Activated T-cell treated with anti-CD3 and anti-CD28 coated beads, Interleukin-2, amount 50 U/mL, for 24 hours (primary cell): ENCODE measurements around the gene FBRSL1.
A peak's percentile ranks its signal among the peaks of the same experiment; 100 is the strongest.

Experiments
- DNase-seq: peaks from one replicate; pipeline ENCODE4 v3.0.0-alpha.2; 2020
- H3K27ac Mint-ChIP-seq: 2 replicates; pipeline ENCODE4 v1.8.0; 2020; ENCODE audit warnings: mild to moderate bottlenecking, mixed read lengths
- H3K27me3 Mint-ChIP-seq: 2 replicates; pipeline ENCODE4 v1.8.0; 2020; ENCODE audit warnings: mixed read lengths
- H3K36me3 Mint-ChIP-seq: 2 replicates; pipeline ENCODE4 v1.8.0; 2020; ENCODE audit warnings: low read depth, mixed read lengths
- H3K4me1 Mint-ChIP-seq: 2 replicates; pipeline ENCODE4 v1.8.0; 2020; ENCODE audit warnings: low read depth, mixed read lengths
- H3K4me3 Mint-ChIP-seq: 2 replicates; pipeline ENCODE4 v1.8.0; 2020; ENCODE audit warnings: mild to moderate bottlenecking, moderate library complexity, mixed read lengths
- H3K9me3 Mint-ChIP-seq: 2 replicates; pipeline ENCODE4 v1.8.0; 2020; ENCODE audit warnings: mixed read lengths

Gene FBRSL1

DNA sequence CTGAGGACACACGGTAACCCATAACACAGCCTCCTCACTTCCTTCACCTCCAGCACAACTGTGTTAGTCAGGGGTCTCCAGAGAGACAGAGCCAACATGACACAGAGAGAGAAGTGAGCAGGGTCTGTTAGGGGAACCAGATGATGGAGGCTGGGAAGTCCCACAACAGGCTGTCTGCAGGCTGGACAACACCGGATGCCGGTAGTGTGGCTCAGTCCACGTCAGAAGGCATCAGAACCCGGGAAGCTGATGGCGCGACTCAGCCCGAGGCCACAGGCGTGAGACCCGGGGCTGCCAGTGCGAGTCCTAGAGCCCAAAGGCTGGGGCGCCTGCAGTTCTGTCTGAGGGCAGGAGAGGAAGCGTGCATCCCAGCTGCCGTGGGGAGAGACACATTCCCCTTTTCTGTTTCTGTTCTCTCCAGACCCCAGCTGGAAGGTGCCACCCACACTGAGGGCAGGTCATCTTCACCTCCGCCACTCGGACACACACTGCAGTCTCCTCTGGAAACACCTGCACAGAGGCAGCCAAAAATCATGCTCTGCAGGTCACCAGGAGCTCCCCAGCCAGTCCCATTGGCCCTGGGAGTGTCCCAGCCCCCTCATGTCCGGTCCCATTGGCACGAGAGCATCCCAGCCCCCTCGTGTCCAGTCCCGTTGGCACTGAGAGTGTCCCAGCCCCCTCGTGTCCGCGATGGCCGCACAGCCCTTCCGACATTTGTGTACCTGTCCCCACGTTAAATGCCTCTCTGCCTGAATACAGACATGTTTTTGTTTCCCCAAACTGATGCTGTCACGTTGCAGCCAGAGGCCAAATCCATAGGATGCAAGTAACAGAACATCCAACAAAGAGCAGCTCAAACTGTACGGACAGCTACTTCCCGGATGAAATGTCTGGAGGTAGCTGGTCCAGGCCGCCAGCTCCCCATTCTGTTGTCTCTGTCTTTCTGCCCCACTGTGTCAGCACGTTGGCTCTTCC, 7.9 kb upstream of the FBRSL1 start:
- Mint-ChIP-seq H3K27me3 (no peaks in the 10 kb centered on the region), H3K27ac (no peak overlapping the region), H3K4me1 (peaks cover 18% of the 10 kb centered on the region), H3K36me3 (no peaks in the 10 kb centered on the region), H3K4me3 (no peak overlapping the region), H3K9me3 (no peaks in the 10 kb centered on the region)
- no peak for DNase-seq

GRCh38 chr12:132482771-132483170, 7.2 kb upstream of the FBRSL1 start:
- Mint-ChIP-seq H3K4me3 (no peak overlapping the region), H3K4me1 (peaks cover 21% of the 10 kb centered on the region), H3K36me3 (no peaks in the 10 kb centered on the region), H3K27ac (no peak overlapping the region), H3K27me3 (no peaks in the 10 kb centered on the region), H3K9me3 (no peaks in the 10 kb centered on the region)
- no peak for DNase-seq

DNA sequence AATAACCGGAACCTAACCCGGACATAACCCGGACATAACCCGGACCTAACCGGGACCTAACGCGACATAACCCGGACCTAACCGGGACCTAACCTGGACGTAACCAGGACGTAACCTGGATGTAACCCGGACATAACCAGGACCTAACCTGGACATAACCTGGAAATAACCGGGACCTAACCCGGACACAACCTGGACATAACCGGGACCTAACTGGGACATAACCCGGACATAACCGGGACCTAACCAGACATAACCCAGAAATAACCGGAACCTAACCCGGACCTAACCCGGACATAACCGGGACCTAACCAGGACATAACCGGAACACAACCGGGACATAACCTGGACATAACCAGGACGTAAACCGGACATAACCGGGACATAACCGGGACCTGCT, 6.7 kb upstream of the FBRSL1 start:
- Mint-ChIP-seq H3K36me3 (no peaks in the 10 kb centered on the region), H3K4me1 (peaks cover 22% of the 10 kb centered on the region), H3K9me3 (no peaks in the 10 kb centered on the region), H3K27ac (no peak overlapping the region), H3K27me3 (no peaks in the 10 kb centered on the region), H3K4me3 (no peak overlapping the region)
- no peak for DNase-seq

- H3K9me3 Mint-ChIP-seq = no peaks in the 10 kb centered on the region
- no peak for DNase-seq
- peaks cover 26% of the 10 kb centered on the region for H3K4me1 Mint-ChIP-seq
- H3K36me3 Mint-ChIP-seq = no peaks in the 10 kb centered on the region
- H3K27ac Mint-ChIP-seq = no peak overlapping the region
- no peak overlapping the region for H3K4me3 Mint-ChIP-seq
- no peaks in the 10 kb centered on the region for H3K27me3 Mint-ChIP-seq
These were observed 6.3 kb upstream of the FBRSL1 start for GRCh38 chr12:132483612-132484011.

GRCh38 chr12:132484183-132484890, 5.6 kb upstream of the FBRSL1 start:
- Mint-ChIP-seq H3K36me3 (no peaks in the 10 kb centered on the region), H3K27ac (no peak overlapping the region), H3K27me3 (no peaks in the 10 kb centered on the region), H3K4me1 (peaks cover 31% of the 10 kb centered on the region), H3K4me3 (no peak overlapping the region), H3K9me3 (no peaks in the 10 kb centered on the region)
- no peak for DNase-seq

GRCh38 chr12:132484891-132485441, 5.0 kb upstream of the FBRSL1 start:
- H3K9me3 Mint-ChIP-seq = no peaks in the 10 kb centered on the region
- H3K4me3 Mint-ChIP-seq = no peak overlapping the region
- no peak overlapping the region for H3K27ac Mint-ChIP-seq
- no peak for DNase-seq
- H3K27me3 Mint-ChIP-seq = no peaks in the 10 kb centered on the region
- no peaks in the 10 kb centered on the region for H3K36me3 Mint-ChIP-seq
- H3K4me1 Mint-ChIP-seq = peaks cover 31% of the 10 kb centered on the region

DNA sequence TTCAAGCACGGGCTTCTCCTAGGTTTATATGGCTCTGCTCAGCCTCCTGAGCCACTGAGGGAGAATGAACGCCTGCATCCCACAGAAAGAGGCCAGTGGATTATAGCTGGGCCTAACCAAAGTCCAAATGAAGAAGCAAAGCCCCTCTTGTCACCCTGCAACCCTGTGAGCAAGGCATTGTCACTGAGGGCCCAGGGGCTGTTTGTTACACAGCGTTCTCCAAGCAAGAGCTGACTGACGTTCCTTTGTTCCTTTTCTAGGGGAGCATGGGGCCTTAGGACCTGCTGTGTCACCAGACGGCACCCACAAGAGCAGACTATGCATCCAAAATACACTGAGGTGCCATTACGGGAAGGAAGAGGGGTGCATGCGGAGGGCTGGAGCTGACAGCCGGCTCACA, 4.3 kb upstream of the FBRSL1 start:
- DNase-seq = no peak
- Mint-ChIP-seq H3K4me3 (no peak overlapping the region), H3K9me3 (no peaks in the 10 kb centered on the region), H3K4me1 (peaks cover 31% of the 10 kb centered on the region), H3K36me3 (no peaks in the 10 kb centered on the region), H3K27me3 (no peaks in the 10 kb centered on the region), H3K27ac (no peak overlapping the region)

GRCh38 chr12:132486168-132486567, 3.8 kb upstream of the FBRSL1 start:
- Mint-ChIP-seq H3K27me3 (no peaks in the 10 kb centered on the region), H3K4me3 (no peak overlapping the region), H3K27ac (no peak overlapping the region), H3K36me3 (peaks cover 3% of the 10 kb centered on the region), H3K9me3 (no peaks in the 10 kb centered on the region), H3K4me1 (peaks cover 33% of the 10 kb centered on the region)
- no peak for DNase-seq

DNA sequence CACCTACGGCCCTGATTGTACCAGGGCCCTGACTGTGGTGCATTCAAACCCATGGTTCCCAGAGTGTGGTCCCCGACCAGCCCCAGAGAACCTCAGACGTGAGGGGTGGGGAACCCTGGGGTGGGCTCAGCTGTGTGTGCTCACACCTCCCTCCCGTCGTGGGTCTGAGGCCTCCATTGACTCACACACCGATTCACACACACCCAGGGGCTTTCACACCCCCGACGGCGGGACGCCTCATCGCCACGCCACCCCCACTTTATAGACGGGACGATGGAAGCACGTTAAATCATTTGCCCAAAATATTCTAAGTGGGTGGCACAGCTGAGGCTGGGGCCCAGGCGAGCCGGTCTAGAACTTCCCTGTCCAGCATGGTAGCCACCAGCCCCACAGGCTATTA, 3.4 kb upstream of the FBRSL1 start:
- Mint-ChIP-seq H3K4me3 (no peak overlapping the region), H3K27me3 (no peaks in the 10 kb centered on the region), H3K27ac (no peak overlapping the region), H3K36me3 (peaks cover 6% of the 10 kb centered on the region), H3K9me3 (no peaks in the 10 kb centered on the region), H3K4me1 (peaks cover 37% of the 10 kb centered on the region)
- DNase-seq = no peak

GRCh38 chr12:132487311-132487741, 2.6 kb upstream of the FBRSL1 start:
- H3K9me3 Mint-ChIP-seq = no peaks in the 10 kb centered on the region
- no peaks in the 10 kb centered on the region for H3K27me3 Mint-ChIP-seq
- H3K36me3 Mint-ChIP-seq = peaks cover 13% of the 10 kb centered on the region
- no peak overlapping the region for H3K4me3 Mint-ChIP-seq
- no peak for DNase-seq
- H3K27ac Mint-ChIP-seq = no peak overlapping the region
- H3K4me1 Mint-ChIP-seq = peaks cover 44% of the 10 kb centered on the region

DNA sequence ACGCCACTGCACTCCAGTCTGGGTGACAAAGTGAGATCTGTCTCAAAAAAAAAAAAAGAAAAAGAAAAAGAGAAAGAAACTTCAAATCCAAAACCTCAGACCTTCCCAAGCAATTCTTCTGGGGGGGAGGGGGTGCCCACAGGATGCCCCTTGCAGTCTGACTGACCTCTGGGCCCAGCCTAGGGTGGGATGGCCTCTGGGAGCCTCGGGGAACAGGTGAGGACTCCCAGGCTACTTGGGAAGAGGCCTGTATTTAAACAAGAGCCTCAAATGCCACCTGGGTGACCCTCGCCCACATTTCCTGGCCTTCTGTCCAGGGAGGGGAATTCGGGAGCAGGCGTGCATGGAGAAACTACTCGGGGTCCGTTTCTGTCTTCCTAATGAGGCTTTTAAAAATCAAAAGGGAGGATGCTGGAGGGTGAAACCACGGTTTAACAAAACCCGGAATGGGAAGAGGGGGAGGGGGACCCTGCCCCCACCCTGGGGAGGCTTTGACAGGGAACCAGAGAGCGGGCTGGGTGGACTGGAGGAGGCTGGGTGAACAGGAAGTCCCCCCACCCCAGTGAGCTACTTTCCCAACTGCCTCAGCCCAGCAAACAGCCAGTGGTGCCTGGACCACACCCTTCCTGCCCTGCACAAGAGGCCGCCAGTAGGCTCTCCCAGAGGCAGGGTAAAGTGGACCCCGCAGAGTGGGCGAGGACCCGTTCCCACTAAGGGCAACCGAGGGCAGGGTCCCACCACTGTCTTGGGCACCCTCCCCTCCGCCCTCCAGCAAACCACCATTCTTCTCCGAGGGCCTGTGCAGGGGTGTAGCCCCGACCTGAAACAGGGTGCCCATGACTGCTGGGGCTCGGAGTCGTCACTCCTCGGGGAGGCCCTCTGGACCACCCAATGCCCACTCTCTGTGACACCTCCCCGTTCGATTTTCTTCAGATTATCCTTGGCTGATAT, 1.5 kb upstream of the FBRSL1 start:
- DNase-seq = peak; percentile 62
- no peaks in the 10 kb centered on the region for H3K9me3 Mint-ChIP-seq
- H3K27me3 Mint-ChIP-seq = no peaks in the 10 kb centered on the region
- peaks cover 22% of the 10 kb centered on the region for H3K36me3 Mint-ChIP-seq
- H3K4me1 Mint-ChIP-seq = peaks cover 55% of the 10 kb centered on the region
- peak overlapping the region; percentile 84 for H3K27ac Mint-ChIP-seq
- H3K4me3 Mint-ChIP-seq = peak overlapping the region; percentile 75

GRCh38 chr12:132489078-132489601, 811 bp upstream of the FBRSL1 start:
- Mint-ChIP-seq H3K27me3 (no peaks in the 10 kb centered on the region), H3K4me1 (peaks cover 63% of the 10 kb centered on the region), H3K9me3 (no peaks in the 10 kb centered on the region), H3K36me3 (peaks cover 24% of the 10 kb centered on the region), H3K4me3 (peak overlapping the region; percentile 75), H3K27ac (peak overlapping the region; percentile 84)
- peak; percentile 76 for DNase-seq

DNA sequence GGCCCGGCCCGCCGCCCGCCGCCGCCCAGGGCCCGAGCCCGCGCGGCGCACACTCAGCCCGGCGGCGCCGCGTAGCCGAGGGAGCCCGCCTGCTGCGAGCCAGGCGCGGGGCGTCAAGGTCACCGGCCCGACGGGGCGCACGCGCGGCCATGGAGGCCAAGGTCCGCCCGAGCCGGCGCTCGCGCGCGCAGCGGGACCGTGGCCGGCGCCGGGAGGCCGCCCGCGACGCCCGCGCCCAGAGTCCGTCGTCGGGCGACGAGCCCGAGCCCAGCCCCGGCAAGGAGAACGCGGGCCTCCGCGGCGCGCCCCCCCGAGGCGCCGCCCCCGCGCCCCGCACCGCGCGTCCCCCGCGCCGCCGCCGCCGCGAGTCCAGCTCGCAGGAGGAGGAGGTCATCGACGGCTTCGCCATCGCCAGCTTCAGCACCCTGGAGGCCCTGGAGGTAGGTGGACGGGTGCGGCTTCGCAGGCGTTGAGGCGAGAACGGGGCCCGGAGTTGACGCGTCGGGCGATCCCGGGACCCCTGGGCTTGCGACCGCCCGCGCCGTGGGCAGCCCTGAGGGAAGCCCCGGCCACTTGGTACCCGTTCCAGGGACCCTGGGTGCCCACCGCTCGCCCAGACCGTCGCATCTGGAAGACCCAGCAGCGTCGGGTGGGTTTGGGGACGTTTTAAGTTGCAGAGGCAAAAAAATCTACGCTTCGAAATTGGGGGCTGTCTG, 629 bp downstream of the FBRSL1 start:
- peak overlapping the region; percentile 73 for H3K27ac Mint-ChIP-seq
- DNase-seq = no peak
- peaks cover 24% of the 10 kb centered on the region for H3K36me3 Mint-ChIP-seq
- H3K4me3 Mint-ChIP-seq = peak overlapping the region; percentile 87
- H3K4me1 Mint-ChIP-seq = peaks cover 75% of the 10 kb centered on the region
- no peaks in the 10 kb centered on the region for H3K9me3 Mint-ChIP-seq
- no peaks in the 10 kb centered on the region for H3K27me3 Mint-ChIP-seq
